ENCODE results near the gene SMC2.

- TF ChIP-seq POLR2AphosphoS5 (IDR thresholded peaks at IDR 0.05; ENCODE audit: insufficient read depth, low read depth, low read length): no peak
- TF ChIP-seq CTCF (IDR thresholded peaks at IDR 0.05; ENCODE audit: extremely low read depth in 1 of 2, insufficient read depth in 1 of 2, low read depth in 1 of 2, low read length in 2 of 2): no peak
- TF ChIP-seq MAX (IDR thresholded peaks at IDR 0.05; ENCODE audit: insufficient read depth, insufficient read length): no peak
- TF ChIP-seq JUN (IDR thresholded peaks at IDR 0.05; ENCODE audit: borderline replicate concordance, insufficient read depth, insufficient read length, low read depth): no peak
- no peak for TF ChIP-seq EZH2 (IDR thresholded peaks at IDR 0.05; ENCODE audit: borderline replicate concordance, low read depth, low read length, severe bottlenecking)
- no peak for TF ChIP-seq POLR2A (IDR thresholded peaks at IDR 0.05; ENCODE audit: low read depth, low read length)
- no peak for TF ChIP-seq MYC (IDR thresholded peaks at IDR 0.05; ENCODE audit: low read depth, low read length)
These were observed 466 bp downstream of the SMC2 start for GRCh38 chr9:104094534-104095015.

Data from endothelial cell of umbilical vein (primary cell).